Measurements from ENCODE around the gene LNX1.

DNA sequence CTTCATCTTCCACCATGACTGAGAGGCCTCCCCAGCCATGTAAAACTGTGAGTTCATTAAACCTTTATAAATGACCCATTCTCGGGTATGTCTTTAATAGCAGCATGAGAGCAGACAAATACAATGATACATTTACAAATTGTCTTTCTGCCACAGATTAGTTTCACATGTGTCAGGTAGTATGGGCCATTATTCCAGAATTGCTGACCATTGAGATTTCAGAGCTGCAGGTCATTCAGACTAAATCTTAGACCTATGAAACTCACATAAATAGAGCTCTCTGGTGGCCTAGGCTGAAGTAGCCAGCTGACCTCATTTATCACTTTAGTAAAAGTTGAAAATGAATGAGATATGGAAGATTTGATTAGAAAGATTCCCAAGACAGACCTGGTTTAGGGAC, 108.0 kb downstream of the LNX1 start:
- no peak for TF ChIP-seq CTCF (IDR thresholded peaks at IDR 0.05; ENCODE audit: insufficient read depth, low read length)
- no peak for TF ChIP-seq POLR2AphosphoS5 (IDR thresholded peaks at IDR 0.05; ENCODE audit: low read depth)
- no peak for TF ChIP-seq REST (IDR thresholded peaks at IDR 0.05; ENCODE audit: insufficient replicate concordance, low read depth)

Data from HL-60 (cell line).